NCI-H748 (cell line): ENCODE measurements around the gene UBXN2A.
"Not testable (repeated sequence)": the region's sequence is repeated elsewhere in the genome, so short reads cannot be mapped to it uniquely, and the experiment has no call there.

Experiments
- DNase-seq: peaks from one replicate; lab custom pipeline; 2025; ENCODE audit not compliant: unreplicated experiment; lab: John Stamatoyannopoulos, UW

UBXN2A gene

DNA sequence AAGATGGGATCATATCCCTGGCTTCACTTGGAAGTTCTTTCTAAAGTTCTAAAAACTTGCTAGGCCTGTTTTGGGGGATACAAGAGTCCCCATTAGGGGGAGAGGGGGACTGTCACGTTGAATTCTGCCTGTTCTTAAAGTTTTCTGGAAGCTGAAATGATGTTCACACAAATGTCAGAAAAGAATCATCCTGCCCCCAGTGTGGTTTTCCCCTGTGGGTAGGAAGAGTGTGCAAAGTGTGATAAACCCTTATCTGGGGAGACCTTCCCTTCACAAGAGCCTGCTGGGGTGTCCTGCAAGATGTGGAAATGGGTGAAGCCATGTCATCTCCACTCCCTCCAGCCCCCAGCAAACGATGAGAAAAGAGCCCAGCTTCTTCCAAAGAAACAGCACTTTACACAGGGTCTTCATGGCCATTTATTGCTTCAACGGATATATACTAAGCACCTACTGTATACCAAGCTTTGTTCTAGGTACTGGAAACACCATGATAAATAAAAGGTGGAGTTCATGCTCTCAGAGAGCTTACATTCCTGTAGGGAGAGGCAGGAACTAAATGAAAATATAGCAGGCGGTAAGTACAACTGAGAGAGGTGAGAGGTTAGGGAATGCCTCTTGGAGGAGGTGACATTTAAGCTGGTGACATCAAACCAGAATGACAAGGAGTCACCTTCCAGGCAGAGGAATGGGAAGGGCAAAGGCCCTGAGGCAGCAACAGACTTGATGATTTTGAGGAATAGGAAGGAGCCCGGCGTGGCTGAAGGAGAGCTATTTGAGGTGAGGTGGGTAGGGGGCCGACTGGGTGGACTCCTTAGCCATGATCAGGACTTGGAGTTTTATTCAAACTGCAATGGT is 71.2 kb downstream of the UBXN2A start:
- no peak for DNase-seq

GRCh38 chr2:24012521-24013188 is 72.4 kb downstream of the UBXN2A start:
- no peak for DNase-seq

DNA sequence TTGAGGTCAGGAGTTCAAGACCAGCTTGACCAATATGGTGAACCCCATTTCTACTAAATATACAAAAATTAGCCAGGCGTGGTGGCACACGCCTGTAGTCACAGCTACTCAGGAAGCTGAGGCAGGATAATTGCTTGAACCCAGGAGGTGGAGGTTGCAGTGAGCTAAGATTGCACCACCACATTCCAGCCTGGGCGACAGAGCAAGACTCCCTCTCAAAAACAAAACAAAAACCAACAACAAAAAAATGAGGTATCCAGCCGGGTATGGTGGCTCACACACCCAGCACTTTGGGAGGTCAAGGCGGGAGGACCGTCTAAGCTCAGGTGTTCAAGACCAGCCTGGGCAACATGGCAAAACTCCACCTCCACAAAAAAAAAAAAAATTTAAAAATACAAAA is 74.6 kb downstream of the UBXN2A start:
- DNase-seq = not testable (repeated sequence)

DNA sequence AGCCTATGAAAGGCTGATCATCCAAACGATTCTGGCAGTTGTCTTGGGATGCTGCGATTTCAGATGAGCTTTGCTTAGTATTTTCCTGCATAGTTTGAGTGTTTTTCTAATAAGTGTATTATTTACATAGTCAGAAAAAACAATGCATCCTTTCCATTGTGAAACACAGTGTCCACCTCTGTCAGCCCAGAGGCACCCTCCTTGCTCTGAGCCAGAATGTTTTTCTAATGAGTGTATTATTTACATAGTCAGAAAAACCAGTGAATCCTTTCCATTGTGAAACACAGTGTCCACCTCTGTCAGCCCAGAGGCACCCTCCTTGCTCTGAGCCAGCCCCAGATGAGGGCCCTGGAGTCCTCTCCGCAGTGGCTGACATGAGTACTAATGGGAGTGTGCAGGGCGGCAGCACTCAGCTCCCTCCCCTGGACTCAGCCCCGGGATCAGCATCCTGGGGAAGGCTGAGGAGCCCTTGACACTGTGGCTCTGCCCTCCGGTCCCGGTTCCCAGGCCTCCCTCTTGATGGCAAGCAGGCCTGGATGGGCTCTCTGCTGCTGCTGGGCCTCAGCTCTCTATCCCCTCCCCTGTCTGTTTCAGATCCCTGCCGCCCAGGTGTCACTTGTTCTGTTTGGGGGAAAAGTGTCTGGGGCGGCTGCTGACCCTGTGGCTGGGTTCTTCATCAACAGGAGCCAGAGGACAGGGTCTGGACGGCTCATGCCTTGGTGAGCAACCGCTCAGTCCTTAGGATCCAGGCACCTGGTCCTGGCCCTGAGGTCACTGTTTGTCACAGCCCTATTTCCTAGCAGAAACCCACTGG is 75.5 kb downstream of the UBXN2A start:
- no peak for DNase-seq

DNA sequence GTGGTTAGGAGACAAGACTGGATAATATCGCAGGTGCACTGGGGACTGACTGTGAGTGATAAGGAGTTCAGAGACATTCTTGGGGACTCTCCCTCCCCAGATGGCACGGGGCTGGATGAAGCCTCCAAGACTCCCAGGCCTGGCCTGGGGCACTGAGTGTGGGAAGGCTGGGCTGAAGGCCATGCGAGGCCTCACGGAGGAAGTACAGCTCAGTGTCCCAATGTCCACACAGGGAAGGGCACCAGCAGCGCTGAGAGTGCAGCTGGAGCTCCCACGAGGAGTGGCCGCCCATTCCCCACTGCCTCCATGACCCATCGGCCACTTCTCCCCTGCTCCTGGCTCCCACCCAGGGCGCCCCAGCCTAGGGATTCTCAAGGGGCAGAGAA is 76.1 kb downstream of the UBXN2A start:
- DNase-seq = no peak

GRCh38 chr2:24016853-24017703 is 76.8 kb downstream of the UBXN2A start:
- no peak for DNase-seq

DNA sequence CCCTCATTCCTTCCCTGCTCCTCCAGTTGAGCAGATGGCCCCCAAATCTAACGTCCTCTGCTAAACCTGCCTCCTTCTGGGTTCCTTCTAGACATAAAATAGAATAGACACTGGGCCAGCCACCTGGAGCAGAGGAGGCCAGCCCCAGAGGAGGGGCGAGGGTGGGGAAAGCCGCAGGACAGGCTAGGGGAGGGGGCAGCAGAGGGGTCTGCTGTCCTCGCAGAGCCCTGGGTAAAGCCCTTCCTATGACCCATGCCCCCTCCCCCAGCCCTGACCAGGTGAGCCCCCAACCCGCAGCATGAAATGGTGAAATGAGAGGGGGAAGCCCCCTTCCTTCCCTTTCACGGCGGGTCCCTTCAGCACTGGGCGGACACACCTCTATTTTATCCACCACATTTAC is 77.4 kb downstream of the UBXN2A start:
- no peak for DNase-seq

DNA sequence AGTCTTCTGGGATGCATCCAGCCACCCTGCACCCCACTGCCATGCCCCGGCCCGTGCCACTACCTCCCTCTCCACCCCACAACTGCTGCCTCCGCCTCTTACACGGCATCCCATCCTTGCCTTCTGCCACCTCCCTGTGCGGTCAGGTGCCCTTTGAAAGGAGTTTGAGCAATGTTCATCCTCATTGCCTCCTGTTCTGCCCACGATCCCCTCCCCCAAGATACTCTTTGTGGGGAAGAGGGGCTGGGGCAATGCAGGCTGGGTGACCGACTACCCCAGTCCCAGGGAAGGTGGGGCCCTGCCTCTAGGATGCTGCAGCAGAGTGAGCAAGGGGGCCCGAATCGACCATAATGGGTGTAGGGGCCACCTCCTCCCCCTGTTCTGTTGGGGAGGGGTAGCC is 78.0 kb downstream of the UBXN2A start:
- no peak for DNase-seq

GRCh38 chr2:24019729-24020128 is 79.5 kb downstream of the UBXN2A start:
- no peak for DNase-seq

GRCh38 chr2:24020244-24020643 is 80.0 kb downstream of the UBXN2A start:
- no peak for DNase-seq

- no peak for DNase-seq
Observed at GRCh38 chr2:24021122-24021998, 81.1 kb downstream of the UBXN2A start.

DNA sequence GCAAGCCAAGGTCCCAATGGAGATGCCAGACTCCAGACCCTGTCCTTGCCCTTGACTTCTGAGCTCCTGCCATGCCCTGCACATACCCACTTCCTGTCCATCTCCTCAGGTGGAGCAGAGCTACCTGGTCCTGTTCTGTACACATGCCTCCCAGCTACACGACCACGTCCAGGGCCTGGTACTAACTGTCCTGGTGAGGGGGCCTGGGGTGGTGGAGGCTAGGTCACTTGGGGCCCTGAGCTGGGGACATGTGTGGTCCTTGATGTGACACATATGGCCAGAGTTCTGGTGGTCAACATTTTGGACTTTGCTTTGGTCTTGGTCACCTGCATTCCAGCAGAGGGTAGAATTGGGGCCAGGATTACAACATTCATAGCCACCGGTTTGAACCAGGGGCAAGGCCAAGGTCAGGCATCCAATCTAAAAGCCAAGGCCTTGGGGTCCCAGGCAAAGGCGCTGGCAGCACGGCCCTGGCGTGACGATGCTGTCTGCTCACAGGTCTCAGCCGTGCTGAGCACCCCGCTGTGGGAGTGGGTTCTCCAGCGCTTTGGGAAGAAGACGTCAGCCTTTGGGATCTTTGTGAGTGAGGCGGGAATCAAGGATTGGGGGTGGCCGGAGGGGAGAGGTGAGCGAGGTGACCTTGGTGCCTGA is 82.2 kb downstream of the UBXN2A start:
- no peak for DNase-seq

GRCh38 chr2:24022975-24023575 is 82.8 kb downstream of the UBXN2A start:
- DNase-seq = no peak

GRCh38 chr2:24024018-24024417 is 83.8 kb downstream of the UBXN2A start:
- DNase-seq = no peak

- no peak for DNase-seq
Observed at GRCh38 chr2:24024996-24025663, 84.9 kb downstream of the UBXN2A start.

GRCh38 chr2:24026233-24026632 is 86.0 kb downstream of the UBXN2A start:
- no peak for DNase-seq

- DNase-seq = no peak
Observed at GRCh38 chr2:24038786-24039499, 98.7 kb downstream of the UBXN2A start.

- DNase-seq = no peak
Observed at GRCh38 chr2:24040511-24040910, 100.2 kb downstream of the UBXN2A start.
